NCI-H526 treated with DMSO at 0.1 percent for 48 hours (cell line): Measurements from ENCODE around the gene WNT11.

ENCODE experiments used
- DNase-seq: peaks from one replicate; lab custom pipeline; 2025; lab: John Stamatoyannopoulos, UW

Gene WNT11

GRCh38 chr11:76174330-76174729 lies 32.0 kb downstream of the WNT11 start:
- no peak for DNase-seq

- no peak for DNase-seq
Measured at GRCh38 chr11:76173663-76174062, 32.6 kb downstream of the WNT11 start.

DNA sequence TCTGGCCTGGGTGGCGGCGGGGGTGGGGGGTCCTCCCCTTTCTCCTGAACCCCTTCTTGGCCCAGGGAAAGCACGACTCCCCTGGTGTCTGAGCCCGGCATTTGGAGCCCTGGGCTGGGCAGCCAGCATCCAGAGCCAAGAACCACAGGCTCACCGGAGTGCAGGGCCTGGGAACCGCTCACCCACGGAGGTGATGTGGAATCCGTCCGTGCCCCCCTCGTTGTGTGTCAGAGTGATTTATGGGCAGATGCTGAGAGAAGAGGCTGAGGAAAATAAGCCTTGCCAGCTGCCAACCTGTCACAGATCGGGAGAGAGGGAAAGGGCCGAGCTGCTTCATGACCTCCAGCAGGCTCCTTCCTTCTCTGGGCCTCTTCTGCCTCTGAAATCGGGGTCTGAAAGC lies 33.7 kb downstream of the WNT11 start:
- no peak for DNase-seq

DNA sequence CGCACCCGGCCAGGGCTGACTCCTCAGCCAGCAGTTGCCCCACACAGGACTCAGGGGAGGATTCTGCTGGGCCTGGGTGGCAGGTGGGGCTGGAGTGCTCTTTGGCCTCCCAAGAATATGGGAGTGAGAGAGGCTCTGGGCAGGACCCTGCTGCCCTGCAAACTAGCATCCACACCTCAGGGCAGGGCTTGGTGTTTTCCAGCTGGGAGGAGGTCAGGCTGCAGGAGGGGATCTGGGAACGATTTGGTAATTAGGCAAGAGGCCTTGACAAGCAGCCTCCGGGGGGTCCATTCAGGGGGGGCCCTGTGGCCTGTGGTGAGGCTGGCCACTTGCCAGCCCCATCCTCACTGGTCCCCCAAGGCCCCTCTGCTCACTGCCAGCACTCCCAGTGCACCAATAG lies 35.8 kb downstream of the WNT11 start:
- DNase-seq, result no peak

GRCh38 chr11:76169473-76169896 lies 36.8 kb downstream of the WNT11 start:
- DNase-seq, result no peak

DNA sequence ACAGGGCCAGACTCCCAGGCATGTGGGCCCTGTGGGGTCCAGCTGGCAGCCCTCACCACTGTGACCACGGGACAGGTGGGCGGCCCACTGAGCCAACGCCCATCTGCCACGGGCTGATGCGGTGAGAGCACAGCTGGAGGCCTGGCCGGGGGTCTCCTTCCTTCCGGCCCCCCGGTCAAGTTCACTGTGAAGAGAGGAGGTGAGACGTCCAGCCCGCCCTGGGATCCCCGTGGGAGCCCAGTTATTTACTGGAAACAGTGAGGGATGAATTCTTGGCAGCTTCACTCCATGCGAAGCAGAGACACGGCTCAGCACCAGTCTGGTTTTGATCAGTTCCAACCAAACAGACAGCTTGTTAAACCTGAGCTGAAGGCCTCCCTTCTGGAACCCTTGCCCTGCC lies 38.7 kb downstream of the WNT11 start:
- no peak for DNase-seq

GRCh38 chr11:76166314-76166713 lies 40.0 kb downstream of the WNT11 start:
- DNase-seq, result no peak

GRCh38 chr11:76164861-76165751 lies 41.2 kb downstream of the WNT11 start:
- DNase-seq, result no peak

- no peak for DNase-seq
Measured at GRCh38 chr11:76164081-76164480, 42.2 kb downstream of the WNT11 start.

DNA sequence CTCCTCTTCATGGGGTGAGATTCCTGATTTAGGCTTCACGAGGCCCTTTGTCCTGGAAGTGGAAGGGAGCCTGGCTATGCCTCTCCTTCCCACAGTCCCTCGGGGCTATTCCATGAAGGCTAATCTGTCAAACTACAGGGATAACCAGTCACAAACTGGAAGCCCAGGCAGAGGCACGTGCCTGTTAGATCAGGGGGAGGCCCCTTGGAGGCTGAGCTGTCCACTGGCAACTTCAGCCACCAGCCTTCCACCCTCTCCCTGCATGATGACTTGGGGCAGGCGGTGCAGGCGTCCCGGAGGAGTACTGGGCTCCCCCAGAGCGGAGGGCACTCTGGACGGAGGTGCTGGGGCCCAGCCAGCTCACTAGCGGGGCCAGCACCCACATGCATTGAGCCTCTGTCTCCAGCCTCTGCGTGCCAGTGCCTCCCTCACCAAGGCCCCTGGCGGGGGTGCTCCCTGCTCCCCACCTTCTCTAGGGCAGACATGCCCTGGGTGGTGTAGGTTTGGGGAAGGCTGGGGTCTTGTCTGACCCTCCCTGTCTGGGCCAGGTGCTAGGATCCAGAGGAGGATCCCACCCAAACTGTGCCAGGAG lies 42.9 kb downstream of the WNT11 start:
- no peak for DNase-seq

DNA sequence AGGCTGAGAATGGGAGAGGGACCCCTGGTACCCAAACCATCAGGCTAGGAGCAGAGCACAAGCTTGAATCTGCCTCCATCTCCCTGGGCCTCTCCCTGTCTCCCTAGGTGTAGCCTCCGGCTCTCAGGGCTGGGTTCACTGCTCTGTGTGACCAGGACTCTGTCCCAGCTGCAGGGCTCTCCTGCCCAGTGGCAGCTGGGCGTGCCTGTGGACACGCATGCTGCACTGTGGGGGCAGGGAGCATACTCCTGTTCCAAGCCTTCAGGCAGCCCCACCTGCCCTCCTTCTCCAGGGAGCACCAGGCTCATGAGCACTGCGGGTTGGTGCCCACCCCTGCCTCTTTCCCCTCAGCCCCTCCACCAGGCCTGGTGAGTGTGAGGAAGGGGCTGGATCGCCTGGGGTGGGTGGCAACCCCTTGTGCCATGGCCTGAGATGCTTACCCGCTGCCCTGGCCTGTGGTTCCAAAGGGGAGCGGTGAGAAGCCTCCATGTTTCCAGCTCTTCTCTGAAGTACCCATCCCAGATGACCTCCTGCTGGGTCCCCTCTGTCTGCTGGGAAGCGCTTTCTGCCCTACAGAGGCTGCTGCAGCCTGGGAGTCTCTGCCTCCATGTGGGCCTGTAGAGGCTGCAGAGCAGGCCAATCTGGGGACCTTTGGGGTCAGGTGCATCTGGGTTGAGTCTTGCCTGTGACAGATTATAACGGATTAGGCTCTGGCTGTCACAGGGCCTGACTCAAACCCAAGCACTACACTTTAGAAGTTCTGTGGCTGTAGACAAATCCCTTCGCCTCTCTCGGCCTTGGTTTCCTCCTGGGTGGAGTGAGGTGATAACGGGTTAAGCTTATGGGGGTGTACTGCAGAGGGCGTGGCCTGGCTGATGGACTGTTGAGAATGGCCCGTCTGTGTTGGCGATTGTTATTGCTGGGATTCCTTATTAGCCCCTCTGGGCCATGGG lies 43.7 kb downstream of the WNT11 start:
- DNase-seq, result no peak

GRCh38 chr11:76161261-76161961 lies 44.9 kb downstream of the WNT11 start:
- DNase-seq, result no peak

GRCh38 chr11:76160856-76161255 lies 45.4 kb downstream of the WNT11 start:
- DNase-seq, result no peak

DNA sequence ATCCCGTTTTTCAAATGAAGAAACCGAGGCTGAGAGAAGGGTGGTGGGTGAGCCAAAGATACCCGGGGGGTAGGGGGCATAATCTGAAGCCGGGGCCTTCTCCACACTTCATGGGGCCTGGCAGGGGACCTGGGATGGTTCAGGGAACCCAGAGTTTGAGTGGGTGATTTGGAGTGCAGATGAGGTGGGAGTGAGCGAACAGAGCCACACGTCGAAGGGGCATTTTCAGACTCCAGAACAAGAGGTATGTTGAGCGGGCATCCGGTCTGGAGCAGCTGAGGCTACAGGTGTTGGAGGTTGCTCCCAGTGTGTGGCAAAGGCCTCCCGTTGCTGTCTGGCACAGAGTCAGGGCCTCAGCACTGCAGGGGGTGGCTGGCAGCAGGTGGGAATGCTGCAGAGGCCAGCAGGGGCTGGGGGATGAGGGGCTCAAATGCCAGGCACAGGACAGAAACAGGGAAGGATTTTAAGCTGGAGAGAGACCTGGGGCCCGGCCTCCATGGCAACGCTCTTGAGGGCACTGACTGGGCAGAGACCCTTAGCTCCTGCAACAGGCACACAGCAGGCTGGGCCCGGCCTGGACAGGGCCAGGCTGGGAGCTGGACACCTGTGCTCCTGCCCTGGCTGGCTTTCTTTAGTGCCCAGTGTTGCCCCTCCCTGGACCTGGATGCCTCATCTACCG lies 46.2 kb downstream of the WNT11 start:
- DNase-seq, result no peak

- DNase-seq, result no peak
Measured at GRCh38 chr11:76159303-76159937, 46.9 kb downstream of the WNT11 start.

- no peak for DNase-seq
Measured at GRCh38 chr11:76158394-76159302, 47.7 kb downstream of the WNT11 start.

GRCh38 chr11:76157891-76158290 lies 48.4 kb downstream of the WNT11 start:
- DNase-seq, result no peak

GRCh38 chr11:76156971-76157427 lies 49.3 kb downstream of the WNT11 start:
- DNase-seq, result no peak

DNA sequence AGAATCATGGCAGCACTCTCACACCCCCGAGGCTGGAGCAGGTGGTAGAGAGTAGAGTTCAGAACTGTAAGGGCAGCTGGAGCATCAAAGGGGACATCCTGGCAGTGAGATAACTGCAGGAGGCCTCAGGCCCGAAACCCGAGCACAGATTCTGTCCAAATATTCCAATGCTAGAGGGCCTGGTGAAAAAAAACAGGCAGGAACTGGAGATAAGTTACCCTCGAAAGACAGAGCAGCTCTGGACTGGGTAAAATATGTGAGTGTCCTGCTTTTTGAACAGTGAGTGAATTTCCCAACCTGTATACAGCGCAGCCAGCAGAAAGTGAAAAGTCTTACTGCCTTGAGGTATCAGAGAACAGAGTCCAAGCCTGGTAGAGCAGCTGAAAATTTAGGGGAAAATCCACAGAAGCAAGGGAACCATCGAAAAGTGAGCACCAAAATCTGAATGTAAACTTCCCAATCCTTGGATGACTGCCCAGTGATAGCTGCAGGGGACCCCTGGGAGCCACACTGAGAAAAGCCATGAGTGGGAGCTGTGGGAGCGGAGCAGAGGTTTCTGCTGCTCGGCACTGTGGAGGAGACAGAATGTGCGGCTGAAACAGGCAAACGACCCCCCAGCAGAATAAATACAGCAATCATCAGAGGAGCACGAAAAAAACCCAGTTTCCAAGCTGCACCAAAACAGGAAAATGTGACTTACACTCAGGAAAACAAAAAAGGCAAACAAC lies 50.6 kb downstream of the WNT11 start:
- DNase-seq, result no peak
